ENCODE measurements around the gene TOMM7.

GRCh38 chr7:22783421-22783820 lies 39.2 kb downstream of the TOMM7 start:
- TF ChIP-seq, protein P1, sequence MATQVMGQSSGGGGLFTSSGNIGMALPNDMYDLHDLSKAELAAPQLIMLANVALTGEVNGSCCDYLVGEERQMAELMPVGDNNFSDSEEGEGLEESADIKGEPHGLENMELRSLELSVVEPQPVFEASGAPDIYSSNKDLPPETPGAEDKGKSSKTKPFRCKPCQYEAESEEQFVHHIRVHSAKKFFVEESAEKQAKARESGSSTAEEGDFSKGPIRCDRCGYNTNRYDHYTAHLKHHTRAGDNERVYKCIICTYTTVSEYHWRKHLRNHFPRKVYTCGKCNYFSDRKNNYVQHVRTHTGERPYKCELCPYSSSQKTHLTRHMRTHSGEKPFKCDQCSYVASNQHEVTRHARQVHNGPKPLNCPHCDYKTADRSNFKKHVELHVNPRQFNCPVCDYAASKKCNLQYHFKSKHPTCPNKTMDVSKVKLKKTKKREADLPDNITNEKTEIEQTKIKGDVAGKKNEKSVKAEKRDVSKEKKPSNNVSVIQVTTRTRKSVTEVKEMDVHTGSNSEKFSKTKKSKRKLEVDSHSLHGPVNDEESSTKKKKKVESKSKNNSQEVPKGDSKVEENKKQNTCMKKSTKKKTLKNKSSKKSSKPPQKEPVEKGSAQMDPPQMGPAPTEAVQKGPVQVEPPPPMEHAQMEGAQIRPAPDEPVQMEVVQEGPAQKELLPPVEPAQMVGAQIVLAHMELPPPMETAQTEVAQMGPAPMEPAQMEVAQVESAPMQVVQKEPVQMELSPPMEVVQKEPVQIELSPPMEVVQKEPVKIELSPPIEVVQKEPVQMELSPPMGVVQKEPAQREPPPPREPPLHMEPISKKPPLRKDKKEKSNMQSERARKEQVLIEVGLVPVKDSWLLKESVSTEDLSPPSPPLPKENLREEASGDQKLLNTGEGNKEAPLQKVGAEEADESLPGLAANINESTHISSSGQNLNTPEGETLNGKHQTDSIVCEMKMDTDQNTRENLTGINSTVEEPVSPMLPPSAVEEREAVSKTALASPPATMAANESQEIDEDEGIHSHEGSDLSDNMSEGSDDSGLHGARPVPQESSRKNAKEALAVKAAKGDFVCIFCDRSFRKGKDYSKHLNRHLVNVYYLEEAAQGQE (IDR thresholded peaks at IDR 0.05; ENCODE audit: insufficient read depth in 1 of 2, low read depth in 2 of 2, low read length in 2 of 2): no peak
- TF ChIP-seq TAF1 (IDR thresholded peaks at IDR 0.05; ENCODE audit: borderline replicate concordance, insufficient read depth, low read length) (no peak), SIN3A (IDR thresholded peaks at IDR 0.05; ENCODE audit: borderline replicate concordance, insufficient read depth, low read length) (no peak), POLR2AphosphoS5 (IDR thresholded peaks at IDR 0.05; ENCODE audit: low read depth, low read length) (no peak), FOXP2 (optimal IDR thresholded peaks at IDR 0.05; ENCODE audit: borderline replicate concordance, extremely low read depth, extremely low read length, insufficient read depth) (no peak)

All from PFSK-1 (cell line).